OCI-LY3 (cell line): ENCODE results near the gene THRB.

Source experiments
- EZH2phosphoT487 ChIP-seq: fragments of 200-600 bp; shearing (Covaris generic); IDR thresholded peaks from 2 replicates; pipeline ENCODE4 v1.6.1; 2018; ENCODE audit warnings: antibody characterized with exemption, mixed run types, low read depth
- TF ChIP-seq, protein P1 (sequence below): fragments of 200-600, 300-600 bp; sonication (generic); IDR thresholded peaks from 2 replicates; pipeline ENCODE4 v1.5.1; 2014; ENCODE audit warnings: antibody characterized with exemption, low read length, low read depth

DNA sequence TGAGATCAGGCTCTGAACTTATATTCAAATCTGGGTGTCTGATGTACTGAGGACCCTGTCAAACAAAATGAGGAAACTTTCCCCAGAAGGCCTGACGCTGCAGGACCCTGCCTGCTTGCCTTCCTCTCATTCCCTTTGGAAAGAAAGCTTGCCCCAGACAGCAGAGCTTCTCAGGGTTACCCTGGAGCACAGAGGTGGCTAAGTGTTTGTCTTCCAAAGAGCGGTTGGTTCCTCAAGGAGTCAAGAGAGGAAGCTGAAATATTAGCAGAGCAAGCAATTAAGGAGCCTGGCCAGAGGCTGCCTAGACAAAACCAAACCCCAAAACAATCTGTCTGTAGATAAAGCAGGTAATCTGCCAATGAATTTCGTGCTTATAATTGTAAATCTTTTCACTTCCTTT, 374.2 kb downstream of the THRB start:
- TF ChIP-seq EZH2phosphoT487 = no peak
- TF ChIP-seq, protein P1, sequence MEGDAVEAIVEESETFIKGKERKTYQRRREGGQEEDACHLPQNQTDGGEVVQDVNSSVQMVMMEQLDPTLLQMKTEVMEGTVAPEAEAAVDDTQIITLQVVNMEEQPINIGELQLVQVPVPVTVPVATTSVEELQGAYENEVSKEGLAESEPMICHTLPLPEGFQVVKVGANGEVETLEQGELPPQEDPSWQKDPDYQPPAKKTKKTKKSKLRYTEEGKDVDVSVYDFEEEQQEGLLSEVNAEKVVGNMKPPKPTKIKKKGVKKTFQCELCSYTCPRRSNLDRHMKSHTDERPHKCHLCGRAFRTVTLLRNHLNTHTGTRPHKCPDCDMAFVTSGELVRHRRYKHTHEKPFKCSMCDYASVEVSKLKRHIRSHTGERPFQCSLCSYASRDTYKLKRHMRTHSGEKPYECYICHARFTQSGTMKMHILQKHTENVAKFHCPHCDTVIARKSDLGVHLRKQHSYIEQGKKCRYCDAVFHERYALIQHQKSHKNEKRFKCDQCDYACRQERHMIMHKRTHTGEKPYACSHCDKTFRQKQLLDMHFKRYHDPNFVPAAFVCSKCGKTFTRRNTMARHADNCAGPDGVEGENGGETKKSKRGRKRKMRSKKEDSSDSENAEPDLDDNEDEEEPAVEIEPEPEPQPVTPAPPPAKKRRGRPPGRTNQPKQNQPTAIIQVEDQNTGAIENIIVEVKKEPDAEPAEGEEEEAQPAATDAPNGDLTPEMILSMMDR = no peak
